Measurements from ENCODE around the gene ALDH1L1. TPM values are rescaled to one million over a fixed set of nuclear protein-coding genes. Genes with fewer than 3 reads are reported as not detected.
"Not testable (repeated sequence)": the region's sequence is repeated elsewhere in the genome, so short reads cannot be mapped to it uniquely, and the experiment has no call there.

ALDH1L1 gene
- total RNA-seq, 2 donors from 2014 or later = 0.24 to 0.26 TPM

GRCh38 chr3:126096274-126096673 is 84.1 kb downstream of the ALDH1L1 start:
- not testable (repeated sequence) for ATAC-seq (replicated peaks); H3K27me3 Mint-ChIP-seq; H3K27ac Mint-ChIP-seq; H3K4me3 Mint-ChIP-seq; H3K36me3 Mint-ChIP-seq (ENCODE audit: low read depth); H3K4me1 Mint-ChIP-seq
- H3K9me3 Mint-ChIP-seq = peaks cover 10% of the 10 kb centered on the region

DNA sequence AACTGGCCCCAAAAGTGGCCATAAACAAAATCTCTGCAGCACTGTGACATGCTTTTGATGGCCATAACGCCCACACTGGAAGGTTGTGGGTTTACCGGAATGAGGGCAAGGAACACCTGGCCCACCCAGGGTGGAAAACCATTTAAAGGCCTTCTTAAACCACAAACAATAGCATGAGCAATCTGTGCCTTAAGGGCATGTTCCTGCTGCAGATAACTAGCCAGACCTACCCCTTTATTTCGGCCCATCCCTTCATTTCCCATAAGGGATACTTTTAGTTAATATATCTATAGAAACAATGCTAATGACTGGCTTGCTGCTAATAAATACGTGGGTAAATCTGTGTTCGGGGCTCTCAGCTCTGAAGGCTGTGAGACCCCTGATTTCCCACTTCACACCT is 88.3 kb downstream of the ALDH1L1 start:
- not testable (repeated sequence) for ATAC-seq (replicated peaks); H3K36me3 Mint-ChIP-seq (ENCODE audit: low read depth); H3K27ac Mint-ChIP-seq; H3K4me1 Mint-ChIP-seq; H3K4me3 Mint-ChIP-seq; H3K27me3 Mint-ChIP-seq
- H3K9me3 Mint-ChIP-seq = peaks cover 10% of the 10 kb centered on the region

GRCh38 chr3:126087552-126088175 is 92.7 kb downstream of the ALDH1L1 start:
- Mint-ChIP-seq H3K4me1 (peaks cover 19% of the 10 kb centered on the region), H3K9me3 (no peaks in the 10 kb centered on the region), H3K4me3 (no peak overlapping the region), H3K36me3 (ENCODE audit: low read depth) (no peaks in the 10 kb centered on the region), H3K27me3 (peaks cover 3% of the 10 kb centered on the region), H3K27ac (no peak overlapping the region)
- no peak for ATAC-seq (replicated peaks)

- Mint-ChIP-seq H3K4me1 (peaks cover 19% of the 10 kb centered on the region), H3K4me3 (peak overlapping the region; percentile 74), H3K27me3 (no peaks in the 10 kb centered on the region), H3K36me3 (ENCODE audit: low read depth) (no peaks in the 10 kb centered on the region), H3K9me3 (no peaks in the 10 kb centered on the region), H3K27ac (no peak overlapping the region)
- ATAC-seq (replicated peaks) = peak; percentile 5
These were observed 94.5 kb downstream of the ALDH1L1 start for GRCh38 chr3:126085841-126086240.

DNA sequence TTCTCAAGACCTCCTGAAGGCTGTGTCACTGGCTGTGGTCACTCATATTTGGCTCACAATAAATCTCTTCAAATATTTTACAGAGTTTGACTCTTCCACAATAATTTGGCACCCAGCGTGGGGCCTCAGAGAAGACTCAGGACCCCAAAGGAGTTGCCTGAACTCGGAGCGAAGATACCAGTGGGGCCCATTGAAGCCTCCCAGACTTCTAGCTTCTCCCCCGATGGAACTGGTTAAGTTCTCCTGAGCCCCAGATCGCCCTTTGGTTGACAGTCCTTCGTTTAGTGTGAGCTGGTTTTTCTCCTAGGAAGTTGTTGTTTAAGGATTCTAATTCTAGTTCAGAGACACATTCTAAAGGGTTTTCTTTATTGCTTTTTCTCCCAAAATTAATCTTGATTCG is 95.1 kb downstream of the ALDH1L1 start:
- Mint-ChIP-seq H3K36me3 (ENCODE audit: low read depth) (no peaks in the 10 kb centered on the region), H3K27me3 (no peaks in the 10 kb centered on the region)

GRCh38 chr3:126084768-126085180 is 95.6 kb downstream of the ALDH1L1 start:
- Mint-ChIP-seq H3K9me3 (no peaks in the 10 kb centered on the region), H3K4me1 (peaks cover 19% of the 10 kb centered on the region), H3K4me3 (peak overlapping the region; percentile 74), H3K27ac (peak overlapping the region; percentile 70), H3K36me3 (ENCODE audit: low read depth) (no peaks in the 10 kb centered on the region), H3K27me3 (no peaks in the 10 kb centered on the region)
- ATAC-seq (replicated peaks) = no peak

More for the DNA sequence above, 95.1 kb downstream of the ALDH1L1 start:
- no peak for ATAC-seq (replicated peaks)
- Mint-ChIP-seq H3K9me3 (no peaks in the 10 kb centered on the region), H3K27ac (peak overlapping the region; percentile 70), H3K4me1 (peaks cover 19% of the 10 kb centered on the region), H3K4me3 (peak overlapping the region; percentile 74)

GRCh38 chr3:126083913-126084767 is 96.2 kb downstream of the ALDH1L1 start, which contains the start of gene SLC41A3:
Gene SLC41A3, minus strand, starts transcription at chr3:126084124. Its CDS starts 15,905 bp downstream, at chr3:126068219.
- peak; percentile 96 for ATAC-seq (replicated peaks)
- Mint-ChIP-seq H3K4me3 (peak within 1 kb of the TSS; percentile 90), H3K4me1 (peaks cover 19% of the 10 kb centered on the region), H3K36me3 (ENCODE audit: low read depth) (no peaks in the 10 kb centered on the region), H3K27me3 (no peaks in the 10 kb centered on the region), H3K9me3 (no peaks in the 10 kb centered on the region), H3K27ac (peak within 1 kb of the TSS; percentile 96)

- no peaks in the 10 kb centered on the region for H3K9me3 Mint-ChIP-seq
- H3K4me3 Mint-ChIP-seq = peak overlapping the region; percentile 90
- ATAC-seq (replicated peaks) = peak; percentile 70
- no peaks in the 10 kb centered on the region for H3K36me3 Mint-ChIP-seq (ENCODE audit: low read depth)
- no peaks in the 10 kb centered on the region for H3K27me3 Mint-ChIP-seq
- peak overlapping the region; percentile 96 for H3K27ac Mint-ChIP-seq
- H3K4me1 Mint-ChIP-seq = peaks cover 19% of the 10 kb centered on the region
These were observed 96.9 kb downstream of the ALDH1L1 start for GRCh38 chr3:126083511-126083912.

DNA sequence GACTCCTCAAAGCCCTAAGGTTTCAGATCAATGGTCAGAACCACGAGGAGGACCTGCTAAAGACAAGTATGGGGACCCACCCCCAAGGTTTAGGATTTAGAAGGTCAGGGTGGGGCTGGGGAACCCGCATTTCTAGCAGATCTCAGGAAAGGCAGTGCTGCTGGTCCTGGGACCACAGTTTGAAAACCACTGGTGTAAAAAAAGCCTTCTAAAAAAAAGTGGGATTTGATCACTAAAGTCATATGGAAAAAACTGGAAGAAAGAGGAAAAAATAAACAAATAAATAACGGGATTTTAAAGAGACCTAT is 97.3 kb downstream of the ALDH1L1 start:
- no peaks in the 10 kb centered on the region for H3K9me3 Mint-ChIP-seq
- peak overlapping the region; percentile 96 for H3K27ac Mint-ChIP-seq
- H3K36me3 Mint-ChIP-seq (ENCODE audit: low read depth) = no peaks in the 10 kb centered on the region

GRCh38 chr3:126082362-126083137 is 97.8 kb downstream of the ALDH1L1 start:
- H3K36me3 Mint-ChIP-seq (ENCODE audit: low read depth) = no peaks in the 10 kb centered on the region
- H3K4me3 Mint-ChIP-seq = peak overlapping the region; percentile 90
- H3K4me1 Mint-ChIP-seq = peaks cover 19% of the 10 kb centered on the region
- H3K27ac Mint-ChIP-seq = peak overlapping the region; percentile 96
- ATAC-seq (replicated peaks) = no peak
- no peaks in the 10 kb centered on the region for H3K9me3 Mint-ChIP-seq
- no peaks in the 10 kb centered on the region for H3K27me3 Mint-ChIP-seq

More for the DNA sequence above, 97.3 kb downstream of the ALDH1L1 start:
- no peaks in the 10 kb centered on the region for H3K27me3 Mint-ChIP-seq
- H3K4me1 Mint-ChIP-seq = peaks cover 19% of the 10 kb centered on the region
- H3K4me3 Mint-ChIP-seq = peak overlapping the region; percentile 90
- no peak for ATAC-seq (replicated peaks)

DNA sequence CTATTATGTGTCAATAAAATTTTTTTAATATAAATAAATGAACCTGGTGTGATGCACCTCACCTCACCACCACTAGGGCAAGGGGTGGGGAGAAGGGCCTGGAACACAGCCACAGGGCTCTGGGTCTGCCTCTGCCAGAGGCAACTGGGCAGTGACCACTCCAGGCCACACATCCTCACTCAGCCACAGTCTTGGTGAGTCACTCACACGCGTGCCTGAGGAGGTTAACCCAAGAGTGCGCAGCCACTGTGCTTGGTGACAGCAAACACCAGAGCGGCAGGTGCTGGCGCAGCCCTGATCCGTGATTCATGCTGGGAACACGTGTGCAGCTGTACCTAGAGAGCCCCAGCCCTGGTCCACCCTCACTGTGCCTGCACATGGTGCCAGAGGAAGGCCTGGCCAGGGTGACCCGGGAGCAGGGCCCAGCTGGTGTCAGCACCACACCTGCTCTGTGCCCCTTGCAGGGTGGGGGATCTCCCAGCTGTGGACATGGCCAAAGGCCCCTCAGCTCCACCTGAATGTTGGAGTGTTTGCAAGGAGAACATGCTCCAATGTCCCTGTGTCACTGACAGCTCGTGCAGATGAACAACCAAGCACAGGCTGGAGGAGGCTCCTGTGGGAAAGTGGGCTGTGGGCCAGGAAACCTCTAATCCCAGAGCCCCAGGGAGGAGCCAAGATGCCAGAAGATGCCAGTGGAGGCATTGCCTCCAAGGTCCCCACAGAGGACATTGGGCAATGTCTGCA is 98.6 kb downstream of the ALDH1L1 start:
- Mint-ChIP-seq H3K27me3 (no peaks in the 10 kb centered on the region), H3K9me3 (no peaks in the 10 kb centered on the region), H3K4me3 (no peak overlapping the region), H3K4me1 (peaks cover 19% of the 10 kb centered on the region), H3K36me3 (ENCODE audit: low read depth) (no peaks in the 10 kb centered on the region), H3K27ac (no peak overlapping the region)
- no peak for ATAC-seq (replicated peaks)

DNA sequence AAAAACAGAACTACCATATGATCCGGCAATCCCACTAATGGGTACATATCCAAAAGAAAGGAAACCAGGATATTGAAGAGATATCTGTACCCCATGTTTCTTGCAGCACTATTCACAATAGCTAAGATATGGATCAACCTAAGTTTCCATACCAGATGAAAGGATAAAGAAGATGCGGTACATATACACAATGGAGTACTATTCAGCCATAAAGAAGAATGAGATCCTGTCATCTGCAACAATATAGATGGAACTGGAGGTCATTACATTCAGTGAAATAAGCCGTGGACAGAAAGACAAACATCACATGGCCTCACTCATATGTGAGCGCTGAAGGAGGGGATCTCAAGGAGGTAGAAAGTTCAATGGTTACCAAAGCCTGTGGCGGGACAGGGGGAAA is 99.4 kb downstream of the ALDH1L1 start:
- Mint-ChIP-seq H3K27ac (no peak overlapping the region), H3K4me3 (no peak overlapping the region), H3K27me3 (no peaks in the 10 kb centered on the region), H3K36me3 (ENCODE audit: low read depth) (no peaks in the 10 kb centered on the region), H3K9me3 (no peaks in the 10 kb centered on the region), H3K4me1 (peaks cover 17% of the 10 kb centered on the region)
- no peak for ATAC-seq (replicated peaks)

DNA sequence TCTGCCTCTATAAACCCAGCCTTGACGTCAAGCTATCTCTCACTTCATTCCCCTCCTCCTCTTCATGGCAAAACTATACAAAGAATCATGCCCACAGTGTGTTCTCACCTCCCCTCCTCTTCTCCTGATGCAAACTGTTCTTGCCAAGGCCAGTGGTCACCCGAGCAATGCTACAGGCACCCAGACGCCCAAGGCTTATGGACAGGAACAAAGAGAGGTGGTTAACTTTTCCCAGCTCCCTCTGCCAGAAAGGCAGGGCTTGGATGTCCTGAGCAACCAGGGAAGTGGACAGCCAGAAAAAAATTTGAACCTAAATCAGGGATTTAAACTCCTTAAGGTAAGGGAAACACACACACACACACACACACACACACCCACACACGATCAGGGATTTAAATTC is 101.5 kb downstream of the ALDH1L1 start:
- Mint-ChIP-seq H3K4me3 (no peak overlapping the region), H3K4me1 (peaks cover 5% of the 10 kb centered on the region), H3K9me3 (no peaks in the 10 kb centered on the region), H3K27me3 (no peaks in the 10 kb centered on the region), H3K27ac (no peak overlapping the region), H3K36me3 (ENCODE audit: low read depth) (no peaks in the 10 kb centered on the region)
- no peak for ATAC-seq (replicated peaks)

DNA sequence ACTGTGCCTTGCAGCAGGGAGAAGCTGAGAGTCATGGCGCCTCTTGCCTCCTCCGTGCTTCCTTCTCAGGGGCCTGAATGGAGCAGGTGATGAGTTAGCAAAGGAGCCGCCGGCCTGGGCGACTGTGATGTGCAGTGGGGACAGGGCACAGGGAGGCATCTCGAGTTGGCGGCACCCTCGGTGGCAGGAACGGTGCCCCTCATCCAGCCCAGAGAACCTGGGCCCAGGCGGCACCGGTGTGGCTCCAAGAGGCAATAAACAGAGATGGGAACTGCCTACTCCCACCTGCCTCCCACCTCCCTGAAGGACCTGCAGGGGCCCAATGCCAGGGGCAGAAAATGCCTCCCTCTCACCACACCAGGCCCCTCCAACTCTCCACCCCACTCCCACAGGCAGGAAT is 102.6 kb downstream of the ALDH1L1 start:
- H3K4me1 Mint-ChIP-seq = peaks cover under 1% of the 10 kb centered on the region
- no peak overlapping the region for H3K4me3 Mint-ChIP-seq
- H3K27me3 Mint-ChIP-seq = no peaks in the 10 kb centered on the region
- no peak for ATAC-seq (replicated peaks)
- peaks cover 3% of the 10 kb centered on the region for H3K9me3 Mint-ChIP-seq
- peaks cover 5% of the 10 kb centered on the region for H3K36me3 Mint-ChIP-seq (ENCODE audit: low read depth)
- no peak overlapping the region for H3K27ac Mint-ChIP-seq
